ENCODE results near the gene ANKH.

DNA sequence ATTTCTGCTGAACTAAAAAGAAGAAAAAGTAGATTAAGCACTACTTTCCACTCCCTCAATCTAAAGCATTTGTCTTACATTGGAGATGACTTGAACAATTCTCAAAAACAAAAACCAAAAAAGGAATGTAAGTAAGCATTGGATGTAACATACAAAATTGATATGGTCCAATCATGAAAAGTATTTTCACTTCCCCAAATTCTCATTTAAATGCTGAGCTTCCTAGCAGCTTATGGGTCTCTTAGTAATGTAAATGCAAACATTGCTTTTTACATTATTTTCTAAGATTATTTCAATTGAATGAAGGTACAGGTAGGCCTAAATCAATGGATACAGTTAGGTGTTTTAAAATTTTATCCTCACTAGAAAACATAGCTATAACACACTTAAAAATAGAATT lies 20.0 kb downstream of the ANKH start:
- TF ChIP-seq, protein P1, sequence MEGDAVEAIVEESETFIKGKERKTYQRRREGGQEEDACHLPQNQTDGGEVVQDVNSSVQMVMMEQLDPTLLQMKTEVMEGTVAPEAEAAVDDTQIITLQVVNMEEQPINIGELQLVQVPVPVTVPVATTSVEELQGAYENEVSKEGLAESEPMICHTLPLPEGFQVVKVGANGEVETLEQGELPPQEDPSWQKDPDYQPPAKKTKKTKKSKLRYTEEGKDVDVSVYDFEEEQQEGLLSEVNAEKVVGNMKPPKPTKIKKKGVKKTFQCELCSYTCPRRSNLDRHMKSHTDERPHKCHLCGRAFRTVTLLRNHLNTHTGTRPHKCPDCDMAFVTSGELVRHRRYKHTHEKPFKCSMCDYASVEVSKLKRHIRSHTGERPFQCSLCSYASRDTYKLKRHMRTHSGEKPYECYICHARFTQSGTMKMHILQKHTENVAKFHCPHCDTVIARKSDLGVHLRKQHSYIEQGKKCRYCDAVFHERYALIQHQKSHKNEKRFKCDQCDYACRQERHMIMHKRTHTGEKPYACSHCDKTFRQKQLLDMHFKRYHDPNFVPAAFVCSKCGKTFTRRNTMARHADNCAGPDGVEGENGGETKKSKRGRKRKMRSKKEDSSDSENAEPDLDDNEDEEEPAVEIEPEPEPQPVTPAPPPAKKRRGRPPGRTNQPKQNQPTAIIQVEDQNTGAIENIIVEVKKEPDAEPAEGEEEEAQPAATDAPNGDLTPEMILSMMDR (conservative IDR thresholded peaks at IDR 0.05; ENCODE audit: low read length) = no peak
- TF ChIP-seq EZH2phosphoT487 (IDR thresholded peaks at IDR 0.05; ENCODE audit: borderline replicate concordance) = no peak
